HepG2 (cell line): ENCODE data around the gene RGL1. TPM values are rescaled to one million over a fixed set of nuclear protein-coding genes. Genes with fewer than 3 reads are reported as not detected.
A peak's percentile ranks its signal among the peaks of the same experiment; 100 is the strongest.

Source experiments
- BCL6 ChIP-seq: IDR thresholded peaks from 2 replicates; pipeline ENCODE4 v1.6.1; 2016; ENCODE audit warnings: missing genetic modification reagents, missing compliant biosample characterization
- CREM ChIP-seq, 2 experiments: sonication (generic) in 1 of 2; formaldehyde crosslinking in 1 of 2; IDR thresholded peaks; 2 replicates each; pipeline versions ENCODE4 v1.4.0 to v1.6.1; 2016 to 2020; ENCODE audit warnings: antibody characterized with exemption in 1 of 2, mild to moderate bottlenecking in 1 of 2, missing genetic modification reagents in 1 of 2
- POLR2A ChIP-seq, 2 experiments: IDR thresholded peaks; 2 replicates each; pipeline ENCODE4 v1.6.1; 2011; ENCODE audit warnings: low read depth in 2 of 2, low read length in 2 of 2, mild to moderate bottlenecking in 1 of 2, moderate library complexity in 1 of 2; ENCODE audit not compliant: insufficient read depth in 1 of 2
- SMARCC2 ChIP-seq: fragments of 450-650 bp; IDR thresholded peaks from 2 replicates; pipeline ENCODE4 v1.6.1; 2017; ENCODE audit warnings: antibody characterized with exemption, mild to moderate bottlenecking
- TGIF2 ChIP-seq: IDR thresholded peaks from 2 replicates; pipeline ENCODE4 v1.6.1; 2016; ENCODE audit warnings: control low read depth, missing compliant biosample characterization
- ZNF124 ChIP-seq: sonication (generic); formaldehyde crosslinking; IDR thresholded peaks from 2 replicates; pipeline ENCODE4 v1.4.0; 2020; ENCODE audit warnings: missing genetic modification reagents
- ZNF143 ChIP-seq: sonication (generic); formaldehyde crosslinking; IDR thresholded peaks from 2 replicates; pipeline ENCODE4 v1.4.0; 2020; ENCODE audit warnings: missing genetic modification reagents
- ZNF777 ChIP-seq: sonication (generic); formaldehyde crosslinking; IDR thresholded peaks from 2 replicates; pipeline ENCODE4 v1.4.0; 2020; ENCODE audit warnings: missing genetic modification reagents
- polyA plus RNA-seq, 8 experiments: library from polyadenylated mRNA; depleted of rRNA in 3 of 8; stranded (reverse) in 7 of 8; unstranded in 1 of 8; fragments of >200 nt; fragmentation: Illumina TruSeq in 4 of 8; extraction: Trizol in 4 of 8; gene quantifications; 2 replicates each; pipeline versions ENCODE4 v1.2.1 to v1.2.3, GENCODE V29; 2011 to 2016; ENCODE audit warnings: low read depth in 4 of 8, missing spikeins in 1 of 8, mixed read lengths in 1 of 8; ENCODE audit not compliant: insufficient read depth in 1 of 8
- total RNA-seq, 5 experiments: library from RNA; depleted of rRNA; stranded (reverse); fragments of >200 nt; fragmentation: Illumina TruSeq; extraction: Trizol; gene quantifications; 2 replicates each; pipeline ENCODE4 v1.2.3, GENCODE V29; 2016; ENCODE audit warnings: low read depth in 1 of 5
- TF ChIP-seq, protein P1 (sequence below): sonication (generic); formaldehyde crosslinking; conservative IDR thresholded peaks from 2 replicates; pipeline ENCODE4 v1.4.0; 2020; ENCODE audit warnings: mild to moderate bottlenecking, missing genetic modification reagents, moderate library complexity
- TF ChIP-seq, protein P2 (sequence below): sonication (generic); formaldehyde crosslinking; IDR thresholded peaks from 2 replicates; pipeline ENCODE4 v1.4.0; 2020; ENCODE audit warnings: missing genetic modification reagents
- TF ChIP-seq, protein P3 (sequence below): sonication (generic); formaldehyde crosslinking; IDR thresholded peaks from 2 replicates; pipeline ENCODE4 v1.4.0; 2020; ENCODE audit warnings: missing genetic modification reagents, borderline replicate concordance
- TF ChIP-seq, protein P4 (sequence below): sonication (generic); formaldehyde crosslinking; IDR thresholded peaks from 2 replicates; pipeline ENCODE4 v1.4.0; 2020; ENCODE audit warnings: missing genetic modification reagents, mild to moderate bottlenecking, borderline replicate concordance
- TF ChIP-seq, protein P5 (sequence below): sonication (generic); formaldehyde crosslinking; IDR thresholded peaks from 2 replicates; pipeline ENCODE4 v1.4.0; 2020; ENCODE audit warnings: missing genetic modification reagents

Gene RGL1
- total and polyA plus RNA-seq, 2 of the 13 experiments (the other 11 are each of a cell fraction or from before 2014, with no cell fraction given): 3.5 to 4.7 TPM

DNA sequence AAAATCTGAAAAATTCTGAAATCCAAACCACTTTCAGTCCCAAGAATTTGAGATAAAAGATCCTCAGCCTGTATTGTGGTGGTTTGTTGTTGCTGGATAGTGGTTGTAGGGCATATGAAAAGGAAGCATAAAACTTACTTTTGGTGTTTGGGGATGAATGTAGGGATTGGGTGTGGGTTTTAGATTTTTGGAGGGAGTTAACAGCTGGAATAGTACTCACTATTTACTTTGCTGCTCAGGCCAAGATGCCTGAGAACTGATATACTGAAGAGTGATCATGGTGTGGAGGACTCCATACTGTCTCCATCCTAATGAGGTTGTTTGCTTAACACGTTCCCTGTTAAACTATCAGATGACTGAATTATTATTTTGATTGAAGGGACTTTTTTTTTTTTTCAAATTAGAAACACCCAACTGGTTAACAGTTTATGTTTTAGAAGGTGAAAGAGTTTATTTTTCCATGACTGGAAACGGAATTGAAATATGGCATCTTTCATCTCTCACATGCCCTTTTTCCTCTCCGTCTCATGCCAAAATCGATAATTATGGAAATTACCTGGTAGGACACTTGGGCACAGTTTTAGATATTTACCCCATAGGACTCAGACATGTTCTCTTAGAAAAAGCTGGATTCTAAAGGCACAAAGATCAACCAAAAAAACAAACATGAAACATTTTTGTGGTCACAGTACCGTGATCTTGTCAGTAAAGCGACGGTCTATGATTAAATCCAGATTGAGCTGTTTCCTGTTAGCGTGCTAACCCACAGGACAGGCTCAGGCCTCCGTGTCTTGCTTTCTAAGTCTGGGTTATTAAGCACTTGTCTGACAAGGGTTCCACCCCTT lies 37.3 kb downstream of the RGL1 start (continued):
- TF ChIP-seq, protein P1, sequence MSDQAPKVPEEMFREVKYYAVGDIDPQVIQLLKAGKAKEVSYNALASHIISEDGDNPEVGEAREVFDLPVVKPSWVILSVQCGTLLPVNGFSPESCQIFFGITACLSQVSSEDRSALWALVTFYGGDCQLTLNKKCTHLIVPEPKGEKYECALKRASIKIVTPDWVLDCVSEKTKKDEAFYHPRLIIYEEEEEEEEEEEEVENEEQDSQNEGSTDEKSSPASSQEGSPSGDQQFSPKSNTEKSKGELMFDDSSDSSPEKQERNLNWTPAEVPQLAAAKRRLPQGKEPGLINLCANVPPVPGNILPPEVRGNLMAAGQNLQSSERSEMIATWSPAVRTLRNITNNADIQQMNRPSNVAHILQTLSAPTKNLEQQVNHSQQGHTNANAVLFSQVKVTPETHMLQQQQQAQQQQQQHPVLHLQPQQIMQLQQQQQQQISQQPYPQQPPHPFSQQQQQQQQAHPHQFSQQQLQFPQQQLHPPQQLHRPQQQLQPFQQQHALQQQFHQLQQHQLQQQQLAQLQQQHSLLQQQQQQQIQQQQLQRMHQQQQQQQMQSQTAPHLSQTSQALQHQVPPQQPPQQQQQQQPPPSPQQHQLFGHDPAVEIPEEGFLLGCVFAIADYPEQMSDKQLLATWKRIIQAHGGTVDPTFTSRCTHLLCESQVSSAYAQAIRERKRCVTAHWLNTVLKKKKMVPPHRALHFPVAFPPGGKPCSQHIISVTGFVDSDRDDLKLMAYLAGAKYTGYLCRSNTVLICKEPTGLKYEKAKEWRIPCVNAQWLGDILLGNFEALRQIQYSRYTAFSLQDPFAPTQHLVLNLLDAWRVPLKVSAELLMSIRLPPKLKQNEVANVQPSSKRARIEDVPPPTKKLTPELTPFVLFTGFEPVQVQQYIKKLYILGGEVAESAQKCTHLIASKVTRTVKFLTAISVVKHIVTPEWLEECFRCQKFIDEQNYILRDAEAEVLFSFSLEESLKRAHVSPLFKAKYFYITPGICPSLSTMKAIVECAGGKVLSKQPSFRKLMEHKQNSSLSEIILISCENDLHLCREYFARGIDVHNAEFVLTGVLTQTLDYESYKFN (CRISPR knock-in tag): peak; percentile 78
- TF ChIP-seq ZNF143 (CRISPR knock-in tag): no peak
- TF ChIP-seq POLR2A (IDR thresholded peaks at IDR 0.05; ENCODE audit: insufficient read depth in 1 of 2, low read depth in 2 of 2, low read length in 2 of 2): peak in 1 of 2 experiments; percentile 61; a peak in 2 of 4 replicates
- TF ChIP-seq, protein P2, sequence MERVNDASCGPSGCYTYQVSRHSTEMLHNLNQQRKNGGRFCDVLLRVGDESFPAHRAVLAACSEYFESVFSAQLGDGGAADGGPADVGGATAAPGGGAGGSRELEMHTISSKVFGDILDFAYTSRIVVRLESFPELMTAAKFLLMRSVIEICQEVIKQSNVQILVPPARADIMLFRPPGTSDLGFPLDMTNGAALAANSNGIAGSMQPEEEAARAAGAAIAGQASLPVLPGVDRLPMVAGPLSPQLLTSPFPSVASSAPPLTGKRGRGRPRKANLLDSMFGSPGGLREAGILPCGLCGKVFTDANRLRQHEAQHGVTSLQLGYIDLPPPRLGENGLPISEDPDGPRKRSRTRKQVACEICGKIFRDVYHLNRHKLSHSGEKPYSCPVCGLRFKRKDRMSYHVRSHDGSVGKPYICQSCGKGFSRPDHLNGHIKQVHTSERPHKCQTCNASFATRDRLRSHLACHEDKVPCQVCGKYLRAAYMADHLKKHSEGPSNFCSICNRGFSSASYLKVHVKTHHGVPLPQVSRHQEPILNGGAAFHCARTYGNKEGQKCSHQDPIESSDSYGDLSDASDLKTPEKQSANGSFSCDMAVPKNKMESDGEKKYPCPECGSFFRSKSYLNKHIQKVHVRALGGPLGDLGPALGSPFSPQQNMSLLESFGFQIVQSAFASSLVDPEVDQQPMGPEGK (CRISPR knock-in tag): no peak
- TF ChIP-seq, protein P3, sequence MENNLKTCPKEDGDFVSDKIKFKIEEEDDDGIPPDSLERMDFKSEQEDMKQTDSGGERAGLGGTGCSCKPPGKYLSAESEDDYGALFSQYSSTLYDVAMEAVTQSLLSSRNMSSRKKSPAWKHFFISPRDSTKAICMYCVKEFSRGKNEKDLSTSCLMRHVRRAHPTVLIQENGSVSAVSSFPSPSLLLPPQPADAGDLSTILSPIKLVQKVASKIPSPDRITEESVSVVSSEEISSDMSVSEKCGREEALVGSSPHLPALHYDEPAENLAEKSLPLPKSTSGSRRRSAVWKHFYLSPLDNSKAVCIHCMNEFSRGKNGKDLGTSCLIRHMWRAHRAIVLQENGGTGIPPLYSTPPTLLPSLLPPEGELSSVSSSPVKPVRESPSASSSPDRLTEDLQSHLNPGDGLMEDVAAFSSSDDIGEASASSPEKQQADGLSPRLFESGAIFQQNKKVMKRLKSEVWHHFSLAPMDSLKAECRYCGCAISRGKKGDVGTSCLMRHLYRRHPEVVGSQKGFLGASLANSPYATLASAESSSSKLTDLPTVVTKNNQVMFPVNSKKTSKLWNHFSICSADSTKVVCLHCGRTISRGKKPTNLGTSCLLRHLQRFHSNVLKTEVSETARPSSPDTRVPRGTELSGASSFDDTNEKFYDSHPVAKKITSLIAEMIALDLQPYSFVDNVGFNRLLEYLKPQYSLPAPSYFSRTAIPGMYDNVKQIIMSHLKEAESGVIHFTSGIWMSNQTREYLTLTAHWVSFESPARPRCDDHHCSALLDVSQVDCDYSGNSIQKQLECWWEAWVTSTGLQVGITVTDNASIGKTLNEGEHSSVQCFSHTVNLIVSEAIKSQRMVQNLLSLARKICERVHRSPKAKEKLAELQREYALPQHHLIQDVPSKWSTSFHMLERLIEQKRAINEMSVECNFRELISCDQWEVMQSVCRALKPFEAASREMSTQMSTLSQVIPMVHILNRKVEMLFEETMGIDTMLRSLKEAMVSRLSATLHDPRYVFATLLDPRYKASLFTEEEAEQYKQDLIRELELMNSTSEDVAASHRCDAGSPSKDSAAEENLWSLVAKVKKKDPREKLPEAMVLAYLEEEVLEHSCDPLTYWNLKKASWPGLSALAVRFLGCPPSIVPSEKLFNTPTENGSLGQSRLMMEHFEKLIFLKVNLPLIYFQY (CRISPR knock-in tag): no peak
- TF ChIP-seq, protein P4, sequence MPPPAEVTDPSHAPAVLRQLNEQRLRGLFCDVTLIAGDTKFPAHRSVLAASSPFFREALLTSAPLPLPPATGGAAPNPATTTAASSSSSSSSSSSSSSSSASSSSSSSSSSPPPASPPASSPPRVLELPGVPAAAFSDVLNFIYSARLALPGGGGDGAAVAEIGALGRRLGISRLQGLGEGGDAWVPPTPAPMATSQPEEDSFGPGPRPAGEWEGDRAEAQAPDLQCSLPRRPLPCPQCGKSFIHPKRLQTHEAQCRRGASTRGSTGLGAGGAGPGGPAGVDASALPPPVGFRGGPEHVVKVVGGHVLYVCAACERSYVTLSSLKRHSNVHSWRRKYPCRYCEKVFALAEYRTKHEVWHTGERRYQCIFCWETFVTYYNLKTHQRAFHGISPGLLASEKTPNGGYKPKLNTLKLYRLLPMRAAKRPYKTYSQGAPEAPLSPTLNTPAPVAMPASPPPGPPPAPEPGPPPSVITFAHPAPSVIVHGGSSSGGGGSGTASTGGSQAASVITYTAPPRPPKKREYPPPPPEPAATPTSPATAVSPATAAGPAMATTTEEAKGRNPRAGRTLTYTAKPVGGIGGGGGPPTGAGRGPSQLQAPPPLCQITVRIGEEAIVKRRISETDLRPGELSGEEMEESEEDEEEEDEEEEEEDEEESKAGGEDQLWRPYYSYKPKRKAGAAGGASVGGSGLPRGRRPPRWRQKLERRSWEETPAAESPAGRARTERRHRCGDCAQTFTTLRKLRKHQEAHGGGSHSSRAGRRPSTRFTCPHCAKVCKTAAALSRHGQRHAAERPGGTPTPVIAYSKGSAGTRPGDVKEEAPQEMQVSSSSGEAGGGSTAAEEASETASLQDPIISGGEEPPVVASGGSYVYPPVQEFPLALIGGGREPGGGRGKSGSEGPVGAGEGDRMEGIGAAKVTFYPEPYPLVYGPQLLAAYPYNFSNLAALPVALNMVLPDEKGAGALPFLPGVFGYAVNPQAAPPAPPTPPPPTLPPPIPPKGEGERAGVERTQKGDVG (CRISPR knock-in tag): no peak
- no peak for TF ChIP-seq TGIF2 (CRISPR knock-in tag)
- no peak for TF ChIP-seq ZNF124 (CRISPR knock-in tag)
- TF ChIP-seq ZNF777 (CRISPR knock-in tag): no peak
- TF ChIP-seq BCL6 (CRISPR knock-in tag): peak; percentile 70
- TF ChIP-seq CREM (IDR thresholded peaks at IDR 0.05): peak; percentile 26; the same call in 1 of the 2 replicates
- no peak for TF ChIP-seq CREM (CRISPR knock-in tag; IDR thresholded peaks at IDR 0.05)
- TF ChIP-seq SMARCC2: no peak
- TF ChIP-seq, protein P5, sequence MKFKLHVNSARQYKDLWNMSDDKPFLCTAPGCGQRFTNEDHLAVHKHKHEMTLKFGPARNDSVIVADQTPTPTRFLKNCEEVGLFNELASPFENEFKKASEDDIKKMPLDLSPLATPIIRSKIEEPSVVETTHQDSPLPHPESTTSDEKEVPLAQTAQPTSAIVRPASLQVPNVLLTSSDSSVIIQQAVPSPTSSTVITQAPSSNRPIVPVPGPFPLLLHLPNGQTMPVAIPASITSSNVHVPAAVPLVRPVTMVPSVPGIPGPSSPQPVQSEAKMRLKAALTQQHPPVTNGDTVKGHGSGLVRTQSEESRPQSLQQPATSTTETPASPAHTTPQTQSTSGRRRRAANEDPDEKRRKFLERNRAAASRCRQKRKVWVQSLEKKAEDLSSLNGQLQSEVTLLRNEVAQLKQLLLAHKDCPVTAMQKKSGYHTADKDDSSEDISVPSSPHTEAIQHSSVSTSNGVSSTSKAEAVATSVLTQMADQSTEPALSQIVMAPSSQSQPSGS (CRISPR knock-in tag): no peak
